HL-60/S4 (cell line): ENCODE data around the gene TXLNA.

Experiments
- in situ Hi-C: fragments of 300-500 bp; cut with MboI; formaldehyde crosslinking; loops from 2 replicates; pipeline ENCODE4 v1.14.3; 2022; ENCODE audit warnings: low sequenced_read_pairs

The TXLNA gene

DNA sequence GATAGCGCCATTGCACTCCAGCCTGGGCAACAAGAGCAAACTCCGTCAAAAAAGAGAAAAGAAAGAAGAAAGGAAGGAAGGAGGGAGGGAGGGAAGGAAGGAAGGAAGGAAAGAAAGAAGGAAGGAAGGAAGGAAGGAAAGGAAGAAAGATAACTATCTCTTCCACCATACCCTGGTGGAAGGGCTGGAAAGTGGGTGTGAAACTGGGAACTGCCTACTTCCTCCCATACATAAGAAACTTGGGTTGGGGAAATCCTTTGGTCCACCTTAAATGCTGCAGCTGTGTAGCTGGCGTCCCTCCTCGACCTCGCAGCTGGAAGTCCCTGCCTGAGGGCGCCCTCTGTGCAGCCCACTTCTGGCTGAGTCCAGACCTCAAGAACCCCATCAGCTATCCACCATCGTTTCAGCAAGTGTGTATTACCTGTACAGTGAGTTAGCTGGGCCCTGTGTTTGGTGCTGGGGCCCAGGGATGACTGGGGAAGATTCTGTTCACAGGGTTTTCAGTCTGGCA, 62.9 kb downstream of the TXLNA start:
- in situ Hi-C loops = no loop called here

GRCh38 chr1:32246888-32247273, 67.4 kb downstream of the TXLNA start, which contains the start of gene FAM167B:
Gene FAM167B, plus strand, starts transcription at chr1:32247222. Its CDS starts 200 bp downstream, at chr1:32247422.
- in situ Hi-C loops = no loop called here

DNA sequence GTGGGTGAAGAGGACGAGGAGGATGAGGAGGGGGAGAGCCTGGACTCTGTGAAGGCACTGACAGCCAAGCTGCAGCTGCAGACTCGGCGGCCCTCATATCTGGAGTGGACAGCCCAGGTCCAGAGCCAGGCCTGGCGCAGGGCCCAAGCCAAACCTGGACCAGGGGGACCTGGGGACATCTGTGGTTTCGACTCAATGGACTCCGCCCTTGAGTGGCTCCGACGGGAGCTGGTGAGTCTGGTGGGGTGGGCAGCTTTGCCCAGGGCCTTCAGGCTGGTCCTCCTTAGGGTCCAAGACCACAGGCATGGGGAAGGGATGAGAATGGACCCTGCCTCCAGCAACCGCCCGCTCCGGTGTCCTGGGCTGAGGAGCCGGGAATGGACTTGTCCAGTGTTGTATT, 68.0 kb downstream of the TXLNA start:
- in situ Hi-C loops = no loop called here
